Naive thymus-derived CD4-positive, alpha-beta T cell (primary cell): ENCODE measurements around the gene PSMB8. TPM values are rescaled to one million over a fixed set of nuclear protein-coding genes. Genes with fewer than 3 reads are reported as not detected.

Experiments
- ATAC-seq: fragments of 150-1000 bp; cut with Tn5 transposase; 2 replicates; pipeline ENCODE4 v1.10.0; 2021; ENCODE audit warnings: mild to moderate bottlenecking, moderate library complexity
- CTCF ChIA-PET: fragments of 350-600 bp; sonication (Branson Sonifier 250); formaldehyde crosslinking; loops from one replicate; lab custom pipeline; 2021; ENCODE audit warnings: antibody characterized with exemption; lab: Charles Lee
- POLR2A ChIA-PET: fragments of 350-600 bp; sonication (Branson Sonifier 250); formaldehyde crosslinking; loops from one replicate; lab custom pipeline; 2021; ENCODE audit warnings: antibody characterized with exemption, inconsistent platforms; lab: Charles Lee
- DNase-seq, 9 donors: peaks; one replicate each; pipeline versions ENCODE4 v3.0.0 to v3.0.0-alpha.2; 2020 to 2022; ENCODE audit warnings: mixed read lengths in 1 of 9
- H3K27ac ChIP-seq: one replicate; pipeline ENCODE4 v1.7.0; 2013; ENCODE audit warnings: mild to moderate bottlenecking, low read depth, low read length, moderate library complexity
- H3K27me3 ChIP-seq, 2 donors: one replicate each; pipeline ENCODE4 v1.7.0; 2013; ENCODE audit warnings: low read length in 2 of 2, mild to moderate bottlenecking in 2 of 2, moderate library complexity in 2 of 2; ENCODE audit not compliant: control insufficient read depth in 2 of 2, insufficient read depth in 2 of 2
- H3K36me3 ChIP-seq, 3 experiments: 1 replicate in 2 of 3; 2 replicates in 1 of 3; pipeline ENCODE4 v1.7.0; 2013; ENCODE audit warnings: low read length in 3 of 3, mild to moderate bottlenecking in 3 of 3, moderate library complexity in 1 of 3; ENCODE audit not compliant: insufficient read depth in 3 of 3, control insufficient read depth in 2 of 3
- H3K4me1 ChIP-seq, 2 donors: one replicate each; pipeline ENCODE4 v1.7.0; 2013; ENCODE audit warnings: low read length in 2 of 2, mild to moderate bottlenecking in 2 of 2, moderate library complexity in 1 of 2; ENCODE audit not compliant: control insufficient read depth in 2 of 2, insufficient read depth in 2 of 2
- H3K4me3 ChIP-seq: 2 replicates; pipeline ENCODE4 v1.7.0; 2013; ENCODE audit warnings: mild to moderate bottlenecking, low read length
- H3K9me3 ChIP-seq, 3 experiments: 1 replicate in 2 of 3; 2 replicates in 1 of 3; pipeline ENCODE4 v1.7.0; 2013; ENCODE audit warnings: low read length in 3 of 3; ENCODE audit not compliant: control insufficient read depth in 2 of 3
- H3K27ac Mint-ChIP-seq, 9 donors: one replicate each; pipeline ENCODE4 v1.8.0; 2020 to 2022; ENCODE audit warnings: mixed read lengths in 9 of 9, mild to moderate bottlenecking in 8 of 9, moderate library complexity in 5 of 9, inconsistent platforms in 2 of 9
- H3K27me3 Mint-ChIP-seq, 5 donors: one replicate each; pipeline ENCODE4 v1.8.0; 2021 to 2022; ENCODE audit warnings: mixed read lengths in 5 of 5, mild to moderate bottlenecking in 1 of 5
- H3K36me3 Mint-ChIP-seq, 5 donors: one replicate each; pipeline ENCODE4 v1.8.0; 2020 to 2022; ENCODE audit warnings: mixed read lengths in 5 of 5, mild to moderate bottlenecking in 3 of 5, inconsistent platforms in 1 of 5
- H3K4me1 Mint-ChIP-seq, 7 donors: one replicate each; pipeline ENCODE4 v1.8.0; 2020 to 2022; ENCODE audit warnings: mixed read lengths in 7 of 7, mild to moderate bottlenecking in 3 of 7, inconsistent platforms in 1 of 7
- H3K4me3 Mint-ChIP-seq, 10 donors: one replicate each; pipeline ENCODE4 v1.8.0; 2020 to 2022; ENCODE audit warnings: mild to moderate bottlenecking in 10 of 10, mixed read lengths in 10 of 10, moderate library complexity in 6 of 10, inconsistent platforms in 2 of 10
- H3K9me3 Mint-ChIP-seq, 11 donors: one replicate each; pipeline ENCODE4 v1.8.0; 2020 to 2022; ENCODE audit warnings: mixed read lengths in 11 of 11, mild to moderate bottlenecking in 4 of 11, inconsistent platforms in 1 of 11, moderate library complexity in 1 of 11
- intact Hi-C, 2 donors: fragments of 100-400 bp; cut with micrococcal nuclease; formaldehyde crosslinking; loops; one replicate each; pipeline ENCODE4 v1.15.1; 2023
- polyA plus RNA-seq, 2 donors: library from polyadenylated mRNA; unstranded; fragments of 300-500 nt; fragmentation: Illumina TruSeq; gene quantifications; one replicate each; pipeline ENCODE4 v1.2.3, GENCODE V29; 2021
- total RNA-seq, 6 experiments: library from RNA in 5 of 6; stranded (reverse) in 5 of 6; gene quantifications; 1 replicate in 5 of 6; 2 replicates in 1 of 6; pipeline ENCODE4 v1.2.3 and lab custom pipeline; 2021 to 2026

The PSMB8 gene
- total and polyA plus RNA-seq, 7 experiments from 2014 or later = 111 to 419 (median 146) TPM

DNA sequence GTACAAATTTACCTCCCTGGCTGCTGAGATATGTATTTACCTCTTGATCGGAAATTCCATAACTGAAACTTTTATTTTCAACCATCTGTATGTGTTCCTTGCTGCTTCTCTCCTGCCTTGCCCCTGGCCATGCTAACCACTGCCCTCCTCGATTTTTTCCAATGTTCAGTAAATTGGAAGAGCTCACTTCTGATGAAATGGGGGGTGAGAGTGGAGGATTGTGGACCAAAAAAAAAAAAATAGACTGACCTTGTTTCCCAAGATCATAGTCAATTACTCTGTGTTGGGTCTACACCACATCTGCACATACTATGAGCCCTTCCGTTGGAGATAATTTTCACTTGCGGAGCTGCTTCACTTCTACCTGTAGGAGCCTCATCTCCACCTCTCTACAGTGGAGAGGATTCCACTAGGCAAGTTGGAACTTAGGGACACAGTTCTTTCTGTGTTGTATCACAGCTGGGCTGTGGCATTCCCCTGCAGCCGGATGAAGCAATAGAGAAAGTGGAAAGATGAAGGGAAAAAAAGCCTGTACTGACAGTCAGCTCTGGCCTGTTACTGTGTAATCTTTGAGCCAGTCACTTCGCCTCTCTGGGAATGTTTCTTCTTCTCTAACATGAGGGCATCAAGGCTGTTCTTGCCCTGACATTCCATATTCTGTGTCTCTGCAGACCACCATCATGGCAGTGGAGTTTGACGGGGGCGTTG, 11.8 kb upstream of the PSMB8 start:
- H3K27me3 Mint-ChIP-seq = no peaks in the 10 kb centered on the region
- POLR2A ChIA-PET = interaction anchor here (0.6 to 9.5 kb wide), 10 partner anchors 8 to 673 kb away, joined by 3 to 662 read pairs (median 4); partner anchors contain the start of genes HLA-DMA, PSMB8 and TAP2
- Histone ChIP-seq H3K9me3 (no peaks in the 10 kb centered on the region), H3K27ac (peak overlapping the region; percentile 100), H3K4me3 (peak overlapping the region; percentile 91), H3K36me3 (peaks cover 22 to 71% (median 46%) of the 10 kb centered on the region in 3 experiments), H3K27me3 (no peaks in the 10 kb centered on the region), H3K4me1 (peaks cover 32 to 41% of the 10 kb centered on the region in 2 donors)
- no peak for ATAC-seq
- peak overlapping the region; percentile 87 to 100 (median 100) for H3K27ac Mint-ChIP-seq
- intact Hi-C loops = loop anchor here (10.0 kb wide), 2 partner anchors 559 to 1021 kb away; partner anchors contain the start of genes CUTA (in 1 of the 2) and PHF1 (in 1 of the 2)
- peaks cover 50 to 76% (median 63%) of the 10 kb centered on the region in 7 donors for H3K4me1 Mint-ChIP-seq
- H3K36me3 Mint-ChIP-seq = peaks cover 16 to 76% (median 55%) of the 10 kb centered on the region in 5 donors
- peak overlapping the region; percentile 96 to 100 (median 100) for H3K4me3 Mint-ChIP-seq
- no peak for DNase-seq
- CTCF ChIA-PET = interaction anchor here (0.6 to 7.5 kb wide), 12 partner anchors 8 to 290 kb away, joined by 3 to 241 read pairs (median 4); partner anchors contain the start of genes HLA-DMA, PSMB8 and TAP2
- H3K9me3 Mint-ChIP-seq = peaks cover 0 to 2% (median 0%) of the 10 kb centered on the region in 11 donors

DNA sequence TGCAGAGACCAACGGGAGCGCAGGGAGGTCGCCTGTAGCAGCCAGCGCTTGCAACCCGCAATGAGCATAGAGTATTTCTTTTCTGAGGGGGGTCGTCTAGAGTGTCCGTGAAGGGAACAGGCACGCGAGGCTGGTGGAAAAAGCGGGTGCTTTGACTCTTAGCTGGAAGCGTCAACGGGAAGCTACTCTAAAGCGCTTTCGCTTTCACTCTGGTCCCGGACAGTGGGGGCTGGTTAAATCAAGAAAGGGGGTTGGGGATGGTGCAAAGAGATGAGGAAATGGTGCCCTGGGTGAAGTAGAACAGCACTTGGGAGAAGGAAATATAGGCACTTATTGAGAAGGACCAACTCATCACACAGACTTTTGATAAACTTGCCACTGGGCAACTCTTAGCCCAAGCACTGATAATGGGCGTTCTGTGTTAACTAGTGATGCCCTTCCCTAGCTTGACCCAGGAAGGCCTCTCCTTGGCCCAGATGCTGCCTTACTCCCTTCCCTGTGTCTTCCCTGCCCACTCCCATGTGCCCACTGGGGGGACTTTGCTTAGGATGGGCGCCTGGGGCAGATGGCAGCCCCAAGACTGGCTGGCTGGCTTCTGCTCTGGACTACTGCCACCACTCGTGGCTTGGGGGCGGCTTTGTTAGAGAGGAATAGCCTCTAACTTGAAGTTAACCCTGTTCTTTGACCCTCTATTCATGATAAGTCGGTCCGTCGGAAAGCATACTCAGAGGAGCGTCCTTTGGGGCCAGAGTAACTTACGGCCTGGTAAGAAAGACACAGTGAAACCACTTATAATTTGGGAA, 10.7 kb upstream of the PSMB8 start:
- Mint-ChIP-seq H3K4me3 (peak overlapping the region; percentile 96 to 100 (median 100)), H3K27ac (peak overlapping the region; percentile 97 to 100 (median 100)), H3K4me1 (peaks cover 57 to 82% (median 70%) of the 10 kb centered on the region in 7 donors), H3K9me3 (peaks cover 0 to 2% (median 0%) of the 10 kb centered on the region in 11 donors), H3K27me3 (no peaks in the 10 kb centered on the region), H3K36me3 (peaks cover 20 to 79% (median 59%) of the 10 kb centered on the region in 5 donors)
- peak in 5 of 9 donors; percentile 42 to 75 (median 52) for DNase-seq
- ChIA-PET POLR2A (interaction anchor here (0.6 to 9.5 kb wide), 13 partner anchors 7 to 130 kb away, joined by 3 to 662 read pairs (median 5); partner anchors contain the start of genes BRD2, HLA-DMA, PSMB8 and TAP2), CTCF (interaction anchor here (0.6 to 7.5 kb wide), 9 partner anchors 9 to 233 kb away, joined by 3 to 241 read pairs (median 10); partner anchors contain the start of genes HLA-DMA, PSMB8 and TAP2)
- peak overlapping the region; percentile 100 for H3K27ac ChIP-seq
- peak; percentile 24 for ATAC-seq
- peaks cover 20 to 72% (median 49%) of the 10 kb centered on the region in 3 experiments for H3K36me3 ChIP-seq
- H3K4me1 ChIP-seq = peaks cover 40 to 51% of the 10 kb centered on the region in 2 donors
- H3K27me3 ChIP-seq = no peaks in the 10 kb centered on the region
- no peaks in the 10 kb centered on the region for H3K9me3 ChIP-seq
- intact Hi-C loops = loop anchor here (1.0 to 10.0 kb wide), 7 partner anchors 14 to 1232 kb away; partner anchors contain the start of genes TAP2 (in 2 of the 2), CLIC1 (in 1 of the 2), CUTA (in 1 of the 2) and PHF1 (in 1 of the 2)
- peak overlapping the region; percentile 91 for H3K4me3 ChIP-seq

DNA sequence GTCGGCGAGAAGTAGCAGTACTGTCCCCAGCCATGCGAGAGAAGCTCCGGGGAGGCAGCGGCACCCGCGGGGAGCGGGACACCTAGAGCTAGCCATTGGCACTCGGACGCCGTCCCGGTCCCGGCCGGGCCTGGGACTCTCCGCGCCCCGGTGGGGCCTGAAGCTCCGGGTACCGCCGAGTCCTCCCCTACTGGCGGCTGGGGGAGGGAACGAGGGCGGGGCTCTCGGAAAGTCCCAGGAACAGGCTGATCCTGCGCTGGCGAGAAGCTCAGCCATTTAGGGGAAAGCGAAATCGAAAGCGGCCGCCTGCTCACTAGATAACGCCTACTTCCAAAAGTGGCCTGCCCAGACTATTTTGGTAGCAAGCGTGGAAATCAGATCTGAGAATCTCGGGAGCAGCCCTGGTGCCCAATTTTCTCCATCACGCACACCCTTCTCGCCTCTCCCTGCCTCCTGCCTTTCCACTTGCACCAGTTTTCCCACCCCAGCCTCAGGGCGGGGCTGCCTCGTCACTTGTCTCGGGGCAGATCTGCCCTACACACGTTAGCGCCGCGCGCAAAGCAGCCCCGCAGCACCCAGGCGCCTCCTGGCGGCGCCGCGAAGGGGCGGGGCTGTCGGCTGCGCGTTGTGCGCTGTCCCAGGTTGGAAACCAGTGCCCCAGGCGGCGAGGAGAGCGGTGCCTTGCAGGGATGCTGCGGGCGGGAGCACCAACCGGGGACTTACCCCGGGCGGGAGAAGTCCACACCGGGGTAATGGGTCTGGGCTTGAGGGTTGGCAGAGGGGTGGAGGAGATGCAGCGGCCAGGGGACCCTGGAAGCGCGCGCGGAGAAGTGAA, 9.9 kb upstream of the PSMB8 start, which contains the start of the genes PSMB9 and TAP1:
Gene PSMB9 (plus strand): TSS at position 652 of the 835 bp plus-strand sequence. CDS start 38 bp downstream, at position 690.
Gene TAP1 (minus strand): TSS at position 164 of the 835 bp plus-strand sequence. CDS start 68 bp downstream, at position 96.
- DNase-seq = peak; percentile 92 to 97 (median 94)
- peak within 1 kb of the TSS; percentile 100 for H3K27ac ChIP-seq
- Mint-ChIP-seq H3K27me3 (no peaks in the 10 kb centered on the region), H3K36me3 (peaks cover 22 to 78% (median 57%) of the 10 kb centered on the region in 5 donors), H3K4me1 (peaks cover 61 to 80% (median 72%) of the 10 kb centered on the region in 7 donors), H3K27ac (peak within 1 kb of the TSS; percentile 97 to 100 (median 100)), H3K4me3 (peak within 1 kb of the TSS; percentile 96 to 100 (median 100)), H3K9me3 (peaks cover 0 to 2% (median 0%) of the 10 kb centered on the region in 11 donors)
- peak within 1 kb of the TSS; percentile 91 for H3K4me3 ChIP-seq
- peaks cover 17 to 69% (median 46%) of the 10 kb centered on the region in 3 experiments for H3K36me3 ChIP-seq
- POLR2A ChIA-PET = interaction anchor here (0.7 to 9.5 kb wide), 17 partner anchors 10 to 1295 kb away, joined by 3 to 662 read pairs (median 6); partner anchors contain the start of genes BRD2, HLA-DMA, PSMB8 and RPS18
- intact Hi-C loops = loop anchor here (1.0 to 10.0 kb wide), 10 partner anchors 9 to 1231 kb away; partner anchors contain the start of genes PSMB8 (in 2 of the 2), TAP2 (in 2 of the 2), CLIC1 (in 1 of the 2) and CUTA (in 1 of the 2)
- no peaks in the 10 kb centered on the region for H3K27me3 ChIP-seq
- no peaks in the 10 kb centered on the region for H3K9me3 ChIP-seq
- CTCF ChIA-PET = interaction anchor here (0.7 to 7.5 kb wide), 8 partner anchors 12 to 119 kb away, joined by 3 to 241 read pairs (median 11); partner anchors contain the start of genes HLA-DMA, PSMB8 and TAP2
- peak; percentile 92 for ATAC-seq
- peaks cover 45 to 57% of the 10 kb centered on the region in 2 donors for H3K4me1 ChIP-seq

DNA sequence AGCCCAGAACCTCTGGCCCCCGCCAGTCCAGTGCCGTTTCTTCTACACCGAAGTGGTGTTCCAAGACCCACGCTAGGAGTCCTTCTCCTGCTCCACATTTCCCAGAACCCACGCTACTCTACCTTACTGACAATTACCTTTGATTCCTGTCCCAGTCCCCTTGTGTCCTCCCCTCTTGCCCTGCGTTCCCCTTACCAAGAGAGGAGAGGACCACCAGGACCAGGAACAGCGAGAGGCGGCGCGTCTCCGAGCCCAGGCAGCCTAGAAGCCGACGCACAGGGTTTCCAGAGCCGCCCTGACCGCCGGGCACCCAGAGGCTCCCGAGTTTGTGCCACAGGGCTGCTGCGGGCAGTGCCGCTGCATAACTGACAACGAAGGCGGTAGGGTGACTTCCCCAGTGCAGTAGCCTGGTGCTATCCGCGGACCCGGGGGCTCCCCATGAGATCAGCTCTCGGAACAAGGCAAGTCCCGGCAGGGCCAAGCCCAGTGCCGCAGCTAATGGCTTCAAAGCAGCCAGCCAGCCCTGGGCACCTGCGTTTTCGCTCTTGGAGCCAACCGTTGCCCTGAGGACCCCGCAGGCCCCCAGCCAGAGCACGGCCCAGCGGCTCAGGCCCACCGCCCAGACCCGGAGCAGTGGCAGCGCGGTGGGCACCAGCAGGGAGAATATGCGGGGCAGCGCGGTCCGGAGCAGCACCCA, 9.1 kb upstream of the PSMB8 start:
- peaks cover 53 to 65% of the 10 kb centered on the region in 2 donors for H3K4me1 ChIP-seq
- intact Hi-C loops = loop anchor here (1.0 to 10.0 kb wide), 8 partner anchors 9 to 1231 kb away; partner anchors contain the start of genes PSMB8 (in 2 of the 2), CLIC1 (in 1 of the 2), CUTA (in 1 of the 2) and PHF1 (in 1 of the 2)

More for the DNA sequence above, 9.1 kb upstream of the PSMB8 start:
- ATAC-seq = peak; percentile 42
- peak overlapping the region; percentile 91 for H3K4me3 ChIP-seq
- H3K27me3 ChIP-seq = no peaks in the 10 kb centered on the region
- H3K27ac ChIP-seq = peak overlapping the region; percentile 100
- Mint-ChIP-seq H3K27ac (peak overlapping the region; percentile 94 to 100 (median 100)), H3K9me3 (peaks cover 0 to 2% (median 0%) of the 10 kb centered on the region in 11 donors), H3K4me1 (peaks cover 62 to 81% (median 73%) of the 10 kb centered on the region in 7 donors), H3K27me3 (no peaks in the 10 kb centered on the region), H3K36me3 (peaks cover 26 to 79% (median 59%) of the 10 kb centered on the region in 5 donors), H3K4me3 (peak overlapping the region; percentile 96 to 100 (median 100))
- CTCF ChIA-PET = interaction anchor here (0.8 to 7.5 kb wide), 6 partner anchors 11 to 119 kb away, joined by 4 to 241 read pairs (median 12); partner anchors contain the start of genes PSMB8 and TAP2
- no peaks in the 10 kb centered on the region for H3K9me3 ChIP-seq
- peaks cover 23 to 69% (median 45%) of the 10 kb centered on the region in 3 experiments for H3K36me3 ChIP-seq
- POLR2A ChIA-PET = interaction anchor here (0.6 to 9.5 kb wide), 15 partner anchors 10 to 1294 kb away, joined by 3 to 662 read pairs (median 6); partner anchors contain the start of genes BRD2, HLA-DMA, PSMB8 and RPS18
- peak in 5 of 9 donors; percentile 37 to 79 (median 52) for DNase-seq
